Skeletal muscle tissue (tissue), 4 donors: ENCODE data around the gene ATG7. TPM values are rescaled to one million over a fixed set of nuclear protein-coding genes. Genes with fewer than 3 reads are reported as not detected.
A peak's percentile ranks its signal among the peaks of the same experiment; 100 is the strongest.

Experiments used
- H3K27ac ChIP-seq: one replicate; pipeline ENCODE4 v1.7.0; 2013; ENCODE audit warnings: mild to moderate bottlenecking, low read depth, low read length, inconsistent platforms
- H3K27me3 ChIP-seq, 3 donors: one replicate each; pipeline ENCODE4 v1.7.0; 2013; ENCODE audit warnings: low read length in 3 of 3; ENCODE audit not compliant: control insufficient read depth in 3 of 3, insufficient read depth in 3 of 3
- H3K36me3 ChIP-seq, 3 donors: one replicate each; pipeline ENCODE4 v1.7.0; 2013; ENCODE audit warnings: low read length in 3 of 3; ENCODE audit not compliant: control insufficient read depth in 3 of 3, insufficient read depth in 3 of 3
- H3K4me1 ChIP-seq, 3 donors: one replicate each; pipeline ENCODE4 v1.7.0; 2013; ENCODE audit warnings: low read length in 3 of 3, mild to moderate bottlenecking in 3 of 3; ENCODE audit not compliant: control insufficient read depth in 3 of 3, insufficient read depth in 3 of 3
- H3K4me3 ChIP-seq, 3 donors: one replicate each; pipeline ENCODE4 v1.7.0; 2013; ENCODE audit warnings: low read length in 3 of 3
- H3K9ac ChIP-seq, 3 donors: one replicate each; pipeline ENCODE4 v1.7.0; 2013; ENCODE audit warnings: low read length in 3 of 3, mild to moderate bottlenecking in 3 of 3, moderate library complexity in 2 of 3, low read depth in 1 of 3
- H3K9me3 ChIP-seq, 3 donors: one replicate each; pipeline ENCODE4 v1.7.0; 2013; ENCODE audit warnings: low read length in 3 of 3; ENCODE audit not compliant: control insufficient read depth in 3 of 3
- total RNA-seq: library from RNA; depleted of rRNA; stranded (reverse); fragments of >200 nt; gene quantifications from one replicate; pipeline ENCODE4 v1.2.3, GENCODE V29; 2014
- donor health status: Osteomylitis.

The ATG7 gene
- total RNA-seq, 1 donor from 2014 or later = 48.0 TPM

DNA sequence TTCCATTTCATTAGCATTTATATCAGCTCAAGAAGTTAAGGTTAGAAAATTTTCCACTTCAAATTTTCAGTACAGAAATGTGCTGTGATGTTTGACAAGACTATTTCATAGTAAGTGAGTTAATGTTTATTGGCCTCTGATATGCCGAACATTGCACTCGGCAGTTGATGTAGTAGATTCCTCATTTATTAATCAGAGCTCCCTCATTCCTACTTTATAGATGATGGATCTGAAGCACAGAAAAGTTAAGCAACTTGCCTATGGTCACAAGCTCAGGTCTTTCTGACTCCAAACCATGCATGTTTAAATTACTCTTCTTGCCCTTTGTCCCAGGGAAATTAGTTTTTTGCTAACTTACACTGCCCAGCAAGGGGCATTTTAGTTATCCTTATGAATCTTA lies 92.0 kb downstream of the ATG7 start:
- no peaks in the 10 kb centered on the region for H3K9me3 ChIP-seq
- no peaks in the 10 kb centered on the region for H3K27me3 ChIP-seq
- H3K36me3 ChIP-seq = peaks cover 19 to 35% (median 30%) of the 10 kb centered on the region in 3 donors
- no peak overlapping the region for H3K9ac ChIP-seq
- peaks cover 15 to 29% (median 25%) of the 10 kb centered on the region in 3 donors for H3K4me1 ChIP-seq
- H3K27ac ChIP-seq = no peak overlapping the region
- no peak overlapping the region for H3K4me3 ChIP-seq

GRCh38 chr3:11367143-11367693 lies 95.0 kb downstream of the ATG7 start:
- Histone ChIP-seq H3K36me3 (peaks cover 11 to 20% (median 15%) of the 10 kb centered on the region in 3 donors), H3K27me3 (no peaks in the 10 kb centered on the region), H3K9ac (peak overlapping the region in 1 of 3 donors; percentile 19), H3K27ac (peak overlapping the region; percentile 77), H3K9me3 (no peaks in the 10 kb centered on the region), H3K4me1 (peaks cover 15 to 41% (median 29%) of the 10 kb centered on the region in 3 donors), H3K4me3 (no peak overlapping the region)

DNA sequence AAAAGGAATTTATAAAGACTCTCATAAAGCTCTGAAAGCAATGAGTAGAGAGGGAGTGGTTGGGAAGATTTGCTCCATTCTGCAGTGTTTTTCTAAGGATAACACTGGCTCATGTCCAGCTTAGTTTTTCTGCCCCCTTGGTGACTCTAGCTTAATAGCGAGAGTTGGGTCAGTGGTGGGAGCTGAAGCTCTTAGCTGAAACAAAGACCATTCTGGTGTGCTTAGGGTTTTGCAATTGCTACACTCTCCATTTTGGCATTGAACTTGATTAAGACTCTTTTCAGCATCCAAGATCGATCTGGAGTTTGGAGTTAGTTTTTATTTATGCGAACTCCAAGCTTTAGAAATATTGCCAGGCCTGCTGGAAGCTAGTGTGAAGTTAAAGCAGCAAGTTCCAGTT lies 98.0 kb downstream of the ATG7 start:
- no peak overlapping the region for H3K27ac ChIP-seq
- no peaks in the 10 kb centered on the region for H3K27me3 ChIP-seq
- no peak overlapping the region for H3K9ac ChIP-seq
- H3K9me3 ChIP-seq = no peaks in the 10 kb centered on the region
- H3K4me1 ChIP-seq = peaks cover 15 to 45% (median 29%) of the 10 kb centered on the region in 3 donors
- peaks cover 0 to 2% (median 0%) of the 10 kb centered on the region in 3 donors for H3K36me3 ChIP-seq
- no peak overlapping the region for H3K4me3 ChIP-seq

DNA sequence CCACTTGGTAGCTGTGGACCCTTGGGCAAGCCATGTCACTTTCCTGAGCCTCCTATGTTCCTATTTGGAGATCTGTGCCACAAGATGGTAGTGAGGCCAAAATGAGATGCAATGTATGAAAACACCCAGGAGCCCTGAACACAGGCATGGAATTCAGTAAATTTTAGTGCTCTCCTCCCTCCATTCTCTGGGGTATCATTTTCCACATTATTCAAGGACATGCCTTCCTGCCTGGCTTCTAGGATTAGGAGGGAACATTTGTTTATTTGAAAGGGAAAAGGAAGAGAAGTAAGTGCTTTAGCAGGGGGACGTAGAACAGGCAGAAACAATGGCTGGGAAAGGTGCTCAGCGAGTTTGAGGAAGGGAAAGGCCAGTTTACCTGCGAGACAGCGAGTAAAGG lies 98.8 kb downstream of the ATG7 start:
- H3K4me3 ChIP-seq = no peak overlapping the region
- peaks cover 10 to 43% (median 33%) of the 10 kb centered on the region in 3 donors for H3K4me1 ChIP-seq
- H3K27me3 ChIP-seq = no peaks in the 10 kb centered on the region
- H3K9me3 ChIP-seq = no peaks in the 10 kb centered on the region
- no peak overlapping the region for H3K27ac ChIP-seq
- H3K36me3 ChIP-seq = no peaks in the 10 kb centered on the region
- H3K9ac ChIP-seq = no peak overlapping the region

DNA sequence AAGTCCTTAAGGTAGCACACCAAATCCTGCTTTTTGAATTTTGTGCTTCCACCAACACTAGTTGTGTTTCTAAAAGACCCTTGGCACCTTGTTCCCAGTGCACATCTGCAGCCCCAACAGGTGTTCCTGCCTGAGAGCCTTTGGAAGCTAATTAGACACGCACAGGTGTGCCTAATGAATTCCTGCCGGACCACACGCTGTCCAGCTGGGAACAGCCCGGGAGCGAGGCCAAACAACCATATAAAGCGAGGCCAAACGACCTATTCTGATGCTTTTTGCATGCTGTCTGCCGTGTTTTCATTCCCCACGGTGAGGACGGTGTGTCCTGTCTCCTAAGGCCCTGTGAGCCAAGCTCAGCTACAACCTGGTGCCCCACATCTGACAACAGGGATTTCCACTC lies 99.5 kb downstream of the ATG7 start:
- H3K4me3 ChIP-seq = no peak overlapping the region
- H3K36me3 ChIP-seq = no peaks in the 10 kb centered on the region
- H3K27me3 ChIP-seq = no peaks in the 10 kb centered on the region
- peaks cover 8 to 35% (median 26%) of the 10 kb centered on the region in 3 donors for H3K4me1 ChIP-seq
- no peak overlapping the region for H3K27ac ChIP-seq
- no peak overlapping the region for H3K9ac ChIP-seq
- no peaks in the 10 kb centered on the region for H3K9me3 ChIP-seq

DNA sequence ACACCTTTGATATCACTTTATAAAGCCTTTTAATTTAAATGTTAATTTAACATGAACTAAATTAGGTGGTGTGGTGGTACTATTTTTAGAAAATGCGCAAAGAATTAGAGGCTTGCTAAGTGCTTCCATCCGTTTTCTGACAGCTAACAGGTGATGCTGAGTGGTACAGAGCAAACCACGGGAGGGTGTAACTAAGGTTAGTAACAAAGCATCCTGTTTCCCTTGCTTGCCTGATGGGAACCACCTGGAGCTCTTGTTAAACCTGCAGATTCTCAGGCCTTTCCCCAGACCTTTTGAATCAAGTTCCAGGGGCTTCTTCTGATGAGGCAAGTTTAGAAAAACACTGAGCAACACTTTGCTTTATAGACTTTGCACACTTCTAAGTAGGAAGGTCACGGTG lies 101.0 kb downstream of the ATG7 start:
- no peaks in the 10 kb centered on the region for H3K9me3 ChIP-seq
- H3K36me3 ChIP-seq = no peaks in the 10 kb centered on the region

DNA sequence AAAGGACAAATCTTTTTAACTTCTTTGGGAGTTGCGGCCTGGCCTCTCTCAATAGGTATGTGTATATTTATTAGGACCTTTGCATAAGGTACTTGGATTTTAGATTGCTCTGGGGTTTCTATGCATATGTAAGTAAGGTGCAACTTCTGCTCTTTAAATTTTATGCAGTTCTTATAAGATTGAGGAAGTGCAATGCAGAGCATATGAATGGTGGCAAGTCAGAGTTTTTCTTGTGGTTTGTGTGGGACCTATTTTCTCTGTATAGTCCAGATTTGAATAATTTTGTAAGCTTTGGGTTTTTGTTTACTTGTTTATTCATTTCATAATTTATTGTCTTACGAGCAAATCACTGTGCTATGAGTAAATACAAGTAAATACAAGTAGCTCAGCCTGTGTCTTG lies 101.5 kb downstream of the ATG7 start:
- no peak overlapping the region for H3K27ac ChIP-seq
- H3K4me3 ChIP-seq = no peak overlapping the region
- H3K9ac ChIP-seq = no peak overlapping the region
- H3K4me1 ChIP-seq = peaks cover 0 to 24% (median 9%) of the 10 kb centered on the region in 3 donors
- H3K9me3 ChIP-seq = no peaks in the 10 kb centered on the region
- H3K36me3 ChIP-seq = no peaks in the 10 kb centered on the region
- no peaks in the 10 kb centered on the region for H3K27me3 ChIP-seq

More for the DNA sequence above, 101.0 kb downstream of the ATG7 start:
- Histone ChIP-seq H3K9ac (no peak overlapping the region), H3K4me3 (no peak overlapping the region), H3K4me1 (peaks cover 0 to 27% (median 13%) of the 10 kb centered on the region in 3 donors), H3K27ac (no peak overlapping the region), H3K27me3 (no peaks in the 10 kb centered on the region)

DNA sequence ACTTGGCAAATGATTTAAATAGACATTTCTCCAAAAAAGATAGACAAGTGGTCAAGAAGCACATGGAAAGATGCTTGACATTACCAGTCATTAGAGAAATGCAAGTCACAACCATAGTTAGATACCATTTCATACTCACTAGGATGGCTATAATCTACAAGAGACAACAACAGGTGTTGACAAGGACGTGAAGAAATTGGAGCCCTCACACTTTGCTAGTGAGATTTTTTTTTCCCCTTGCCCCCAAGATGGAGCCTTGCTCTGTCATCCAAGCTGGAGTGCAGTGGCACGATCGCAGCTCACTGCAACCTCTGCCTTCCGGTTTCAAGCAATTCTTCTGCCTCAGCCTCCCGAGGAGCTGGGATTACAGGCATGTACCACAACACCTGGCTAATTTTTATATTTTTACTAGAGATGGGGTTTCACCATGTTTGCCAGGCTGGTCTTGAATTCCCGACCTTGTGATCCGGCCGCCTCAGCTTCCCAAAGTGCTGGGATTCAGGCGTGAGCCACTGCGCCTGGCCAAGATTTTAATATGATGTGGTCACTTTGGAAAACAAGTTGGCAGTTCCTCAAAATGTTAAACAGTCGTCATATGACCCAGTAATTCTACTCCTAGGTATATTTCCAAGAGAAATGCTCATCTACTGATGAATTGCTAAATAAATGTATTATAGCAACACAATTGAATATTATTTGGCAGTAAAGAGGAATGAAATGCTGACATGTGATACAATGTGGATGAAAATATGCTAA lies 103.3 kb downstream of the ATG7 start:
- H3K4me3 ChIP-seq = no peak overlapping the region
- H3K4me1 ChIP-seq = peaks cover 7 to 18% (median 17%) of the 10 kb centered on the region in 3 donors
- H3K27ac ChIP-seq = peak overlapping the region; percentile 57
- H3K27me3 ChIP-seq = no peaks in the 10 kb centered on the region
- no peaks in the 10 kb centered on the region for H3K9me3 ChIP-seq
- H3K9ac ChIP-seq = peak overlapping the region in 1 of 3 donors; percentile 40
- no peaks in the 10 kb centered on the region for H3K36me3 ChIP-seq

GRCh38 chr3:11377719-11378118 lies 105.5 kb downstream of the ATG7 start:
- Histone ChIP-seq H3K4me1 (peaks cover 14 to 25% (median 21%) of the 10 kb centered on the region in 3 donors), H3K4me3 (no peak overlapping the region), H3K9ac (no peak overlapping the region), H3K36me3 (no peaks in the 10 kb centered on the region), H3K27me3 (no peaks in the 10 kb centered on the region), H3K27ac (no peak overlapping the region), H3K9me3 (no peaks in the 10 kb centered on the region)

GRCh38 chr3:11379238-11379823 lies 107.1 kb downstream of the ATG7 start:
- H3K4me1 ChIP-seq = peaks cover 14 to 25% (median 21%) of the 10 kb centered on the region in 3 donors
- H3K9me3 ChIP-seq = no peaks in the 10 kb centered on the region
- peak overlapping the region in 1 of 3 donors; percentile 15 for H3K4me3 ChIP-seq
- H3K27me3 ChIP-seq = no peaks in the 10 kb centered on the region
- peak overlapping the region; percentile 83 for H3K27ac ChIP-seq
- H3K36me3 ChIP-seq = no peaks in the 10 kb centered on the region
- peak overlapping the region; percentile 42 to 58 (median 48) for H3K9ac ChIP-seq
